Suprapubic skin (tissue), 4 donors: Measurements from ENCODE around the gene UPF2.

ENCODE experiments used
- EP300 ChIP-seq: sonication (generic); formaldehyde crosslinking; IDR thresholded peaks from one replicate; pipeline ENCODE4 v1.6.1; 2017; ENCODE audit warnings: antibody characterized with exemption
- POLR2AphosphoS5 ChIP-seq, 3 donors: sonication (generic); formaldehyde crosslinking; IDR thresholded peaks; one replicate each; pipeline ENCODE4 v1.6.1; 2017; ENCODE audit warnings: antibody characterized with exemption in 3 of 3

DNA sequence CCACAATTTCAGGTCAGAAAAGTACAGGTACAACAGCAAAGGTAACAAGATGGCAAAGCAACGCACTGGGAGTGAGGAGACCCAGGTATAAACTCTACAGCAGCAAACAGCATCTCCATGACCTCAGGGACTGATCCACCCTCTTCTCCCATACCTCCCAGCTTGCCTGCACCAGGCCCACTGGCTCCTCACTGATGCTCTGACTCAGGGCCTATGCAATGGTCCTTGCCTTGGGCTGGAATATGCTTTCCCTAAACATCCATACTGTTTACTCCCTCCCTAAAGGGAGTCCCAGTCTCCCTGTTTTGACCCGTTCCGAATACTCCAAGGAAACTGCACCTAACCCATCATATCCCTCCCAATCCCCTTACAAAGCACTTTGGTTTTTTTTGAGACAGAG is 60.4 kb downstream of the UPF2 start:
- TF ChIP-seq POLR2AphosphoS5 (IDR thresholded peaks at IDR 0.05) (no peak), EP300 (no peak)
